CD4-positive, alpha-beta T cell treated with Interferon gamma for 1 hour (primary cell): ENCODE results near the gene C19orf33.
"Not testable (repeated sequence)": the region's sequence is repeated elsewhere in the genome, so short reads cannot be mapped to it uniquely, and the experiment has no call there.

Source experiments
- DNase-seq: peaks from one replicate; pipeline ENCODE4 v3.0.0-alpha.2; 2020

C19orf33 gene

GRCh38 chr19:38309615-38310278 lies 5.7 kb downstream of the C19orf33 start:
- DNase-seq: no peak

- no peak for DNase-seq
Measured at GRCh38 chr19:38310279-38310670, 6.2 kb downstream of the C19orf33 start.

GRCh38 chr19:38310986-38311385 lies 6.9 kb downstream of the C19orf33 start:
- DNase-seq: no peak

GRCh38 chr19:38315657-38316476 lies 11.8 kb downstream of the C19orf33 start, which contains the start of gene YIF1B:
Gene YIF1B, minus strand, starts transcription at chr19:38315947. Its CDS starts 30 bp downstream, at chr19:38315917.
- DNase-seq: peak; percentile 97

- DNase-seq: no peak
Measured at GRCh38 chr19:38316477-38317067, 12.5 kb downstream of the C19orf33 start.

GRCh38 chr19:38317104-38317612 lies 13.1 kb downstream of the C19orf33 start:
- peak; percentile 41 for DNase-seq

- DNase-seq: no peak
Measured at GRCh38 chr19:38318660-38319059, 14.6 kb downstream of the C19orf33 start.

- peak; percentile 40 for DNase-seq
Measured at GRCh38 chr19:38319421-38320258, 15.6 kb downstream of the C19orf33 start, which contains the start of gene KCNK6. Gene KCNK6, plus strand, starts transcription at chr19:38319845. Its CDS starts 106 bp downstream, at chr19:38319951.

- DNase-seq: no peak
Measured at GRCh38 chr19:38320969-38321339, 16.9 kb downstream of the C19orf33 start.

- DNase-seq: no peak
Measured at GRCh38 chr19:38321646-38322196, 17.7 kb downstream of the C19orf33 start.

- no peak for DNase-seq
Measured at GRCh38 chr19:38323291-38323690, 19.2 kb downstream of the C19orf33 start.

GRCh38 chr19:38324431-38324830 lies 20.4 kb downstream of the C19orf33 start:
- no peak for DNase-seq

- no peak for DNase-seq
Measured at GRCh38 chr19:38326591-38326990, 22.5 kb downstream of the C19orf33 start.

- no peak for DNase-seq
Measured at GRCh38 chr19:38329651-38330050, 25.6 kb downstream of the C19orf33 start.

- no peak for DNase-seq
Measured at GRCh38 chr19:38331728-38332127, 27.7 kb downstream of the C19orf33 start.

GRCh38 chr19:38333245-38333644 lies 29.2 kb downstream of the C19orf33 start:
- DNase-seq: no peak

GRCh38 chr19:38335949-38336637 lies 32.0 kb downstream of the C19orf33 start:
- DNase-seq: peak; percentile 94

GRCh38 chr19:38336638-38337359 lies 32.7 kb downstream of the C19orf33 start:
- peak; percentile 95 for DNase-seq

GRCh38 chr19:38337360-38337653 lies 33.3 kb downstream of the C19orf33 start:
- no peak for DNase-seq

- not testable (repeated sequence) for DNase-seq
Measured at GRCh38 chr19:38339011-38339410, 35.0 kb downstream of the C19orf33 start.

- DNase-seq: no peak
Measured at GRCh38 chr19:38340927-38341326, 36.9 kb downstream of the C19orf33 start.
